Hematopoietic multipotent progenitor cell treated with erythropoietin and hydrocortisone succinate and interleukin-3 and kit ligand, for 17 days (in vitro differentiated cells): Measurements from ENCODE around the gene PDE8A.
"Not testable (repeated sequence)": the region's sequence is repeated elsewhere in the genome, so short reads cannot be mapped to it uniquely, and the experiment has no call there.

ENCODE experiments used
- DNase-seq: peaks from one replicate; pipeline ENCODE4 v3.0.0-alpha.2; 2015; ENCODE audit warnings: low spot score

Gene PDE8A

DNA sequence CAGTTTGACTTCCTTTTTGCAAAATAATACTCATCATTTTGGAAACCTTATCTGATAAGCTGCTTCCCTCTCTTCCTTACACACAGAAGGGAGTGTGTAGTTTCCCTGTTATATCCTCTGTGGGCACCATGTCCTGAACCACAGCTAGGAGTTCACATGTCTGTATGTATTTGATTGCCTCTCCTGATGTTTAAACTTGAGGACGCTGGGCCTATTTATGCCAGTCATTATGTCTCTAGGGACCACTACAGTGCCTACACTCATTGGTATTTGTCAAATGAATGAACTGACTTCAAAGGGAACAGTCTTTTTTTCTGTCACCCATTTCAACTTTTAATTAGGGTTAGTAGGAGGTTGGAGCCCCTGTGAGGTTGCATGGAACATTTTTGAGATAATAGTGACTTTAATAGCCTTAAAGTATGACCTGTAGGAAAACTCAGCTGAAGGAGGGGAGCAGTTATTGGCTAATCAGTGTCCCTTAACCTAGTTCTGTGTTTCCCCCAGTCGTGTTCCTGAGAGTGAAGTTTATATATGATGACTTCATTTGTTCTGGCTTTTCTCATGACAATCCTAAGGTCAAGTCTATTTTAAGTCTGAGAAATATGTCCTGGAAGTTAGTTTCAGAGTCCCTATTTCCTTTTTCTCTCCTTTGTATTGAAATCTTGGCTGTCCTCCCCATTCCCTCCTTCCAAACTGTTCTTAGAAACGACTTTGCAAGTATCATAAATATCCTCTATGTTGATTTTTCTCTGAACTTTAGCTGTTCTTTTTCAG, 28.9 kb downstream of the PDE8A start:
- DNase-seq: no peak

GRCh38 chr15:85011160-85011571, 29.5 kb downstream of the PDE8A start:
- DNase-seq: no peak

DNA sequence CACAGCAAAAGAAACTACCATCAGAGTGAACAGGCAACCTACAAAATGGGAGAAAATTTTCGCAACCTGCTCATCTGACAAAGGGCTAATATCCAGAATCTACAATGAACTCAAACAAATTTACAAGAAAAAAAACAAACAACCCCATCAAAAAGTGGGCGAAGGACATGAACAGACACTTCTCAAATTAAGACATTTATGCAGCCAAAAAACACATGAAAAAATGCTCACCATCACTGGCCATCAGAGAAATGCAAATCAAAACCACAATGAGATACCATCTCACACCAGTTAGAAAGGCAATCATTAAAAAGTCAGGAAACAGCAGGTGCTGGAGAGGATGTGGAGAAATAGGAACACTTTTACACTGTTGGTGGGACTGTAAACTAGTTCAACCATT, 30.1 kb downstream of the PDE8A start:
- not testable (repeated sequence) for DNase-seq

GRCh38 chr15:85013785-85014184, 32.1 kb downstream of the PDE8A start:
- DNase-seq: no peak

- no peak for DNase-seq
These were observed 33.3 kb downstream of the PDE8A start for GRCh38 chr15:85014932-85015331.

DNA sequence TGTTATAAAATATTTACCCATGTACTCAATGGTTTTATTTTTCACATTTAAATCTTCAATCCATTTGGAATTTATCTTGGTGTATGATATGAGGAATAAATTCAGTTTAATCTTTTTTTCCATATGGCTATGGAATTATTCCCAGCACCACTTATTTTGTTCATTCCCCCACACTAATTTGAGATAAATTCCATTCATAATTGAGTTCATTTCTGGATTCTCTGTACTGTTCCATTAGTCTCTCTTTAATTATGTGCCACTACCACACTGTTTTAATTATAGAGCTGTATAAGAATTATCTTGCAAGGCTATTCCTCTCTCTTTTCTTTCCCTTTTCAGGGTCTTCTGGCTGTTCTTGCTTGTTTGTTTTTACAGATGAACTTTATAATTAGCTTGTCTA, 34.6 kb downstream of the PDE8A start:
- no peak for DNase-seq

- no peak for DNase-seq
These were observed 38.3 kb downstream of the PDE8A start for GRCh38 chr15:85019815-85020590.

DNA sequence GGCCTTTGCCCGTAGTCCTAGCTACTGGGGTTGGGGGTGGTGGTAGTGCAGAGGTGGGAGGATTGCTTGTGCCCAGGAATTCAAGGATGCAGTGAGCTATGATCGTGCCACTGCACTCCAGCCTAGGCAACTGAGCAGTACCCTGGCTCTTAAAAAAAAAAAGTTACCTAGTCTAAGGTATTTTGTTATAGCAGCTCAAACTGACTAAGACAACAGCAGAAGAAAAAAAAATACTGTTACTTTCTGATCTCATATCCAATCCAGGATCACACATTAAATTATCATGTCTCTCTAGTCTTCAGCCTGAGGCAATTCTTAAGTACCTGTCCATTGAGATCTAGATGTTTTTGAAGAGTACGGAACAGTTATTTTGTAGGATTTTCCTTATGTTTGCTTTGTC, 39.8 kb downstream of the PDE8A start:
- no peak for DNase-seq

DNA sequence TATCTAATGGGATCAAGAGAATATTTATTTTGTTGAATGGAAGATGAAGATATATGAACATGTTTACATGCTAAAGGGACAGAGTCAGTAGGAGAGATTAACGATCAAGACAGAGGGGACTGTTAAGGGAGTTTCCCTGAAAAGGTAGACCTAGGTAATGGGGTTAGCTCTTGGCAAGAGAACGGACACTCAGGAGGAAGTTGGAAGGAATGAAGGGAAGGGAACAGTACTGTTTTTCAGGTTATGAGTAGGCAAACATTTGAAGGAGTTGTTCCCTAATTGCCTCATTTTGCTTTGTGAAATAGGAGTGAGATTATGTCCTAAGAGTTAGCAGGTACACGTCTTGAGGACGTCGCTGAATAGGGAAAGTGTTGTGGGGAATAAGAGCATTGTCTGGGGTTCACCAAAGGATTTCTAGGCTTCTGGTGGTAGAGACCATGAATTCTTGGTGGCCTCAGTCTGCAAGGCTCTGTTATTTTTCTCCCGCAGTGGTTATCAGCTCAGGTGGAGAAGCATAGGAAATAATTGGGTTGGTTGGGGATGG, 41.3 kb downstream of the PDE8A start:
- DNase-seq: no peak

GRCh38 chr15:85024003-85024402, 42.3 kb downstream of the PDE8A start:
- no peak for DNase-seq

GRCh38 chr15:85024509-85025336, 43.1 kb downstream of the PDE8A start:
- no peak for DNase-seq

GRCh38 chr15:85025516-85026251, 44.0 kb downstream of the PDE8A start:
- no peak for DNase-seq

DNA sequence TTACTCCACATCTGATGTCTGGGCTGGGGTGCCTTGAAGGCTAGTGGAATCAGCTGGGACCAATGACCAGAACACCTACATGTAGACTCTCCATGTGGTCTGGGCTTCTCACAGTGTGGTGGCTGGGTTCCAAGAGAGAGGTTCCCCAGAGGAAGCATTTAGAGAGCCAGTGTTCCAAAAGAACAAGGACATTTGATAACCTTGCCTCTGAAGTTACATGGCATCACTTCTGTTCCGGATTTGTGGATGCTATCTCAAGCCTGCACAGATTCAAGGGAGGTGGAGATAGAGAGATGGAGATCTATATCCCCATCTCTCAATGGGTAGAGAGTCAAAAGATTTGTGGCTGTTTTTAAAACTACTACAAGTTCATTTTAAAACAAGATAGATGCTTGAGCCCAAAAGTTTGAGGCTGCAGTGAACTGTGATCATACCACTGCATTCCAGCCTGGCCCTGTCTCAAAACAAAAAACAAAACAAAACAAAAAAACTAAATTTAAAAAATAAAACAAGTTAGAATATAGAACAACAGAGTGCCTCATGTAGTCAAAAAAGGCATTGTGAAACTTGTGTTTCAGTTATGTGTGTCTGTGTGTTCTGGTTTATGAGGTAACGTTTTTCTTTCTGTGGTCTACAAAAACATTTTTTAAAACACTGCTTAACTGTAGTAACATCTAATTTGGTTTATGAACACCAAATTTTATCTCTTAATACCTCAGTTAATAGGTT, 44.8 kb downstream of the PDE8A start:
- no peak for DNase-seq

GRCh38 chr15:85027033-85027380, 45.4 kb downstream of the PDE8A start:
- no peak for DNase-seq

DNA sequence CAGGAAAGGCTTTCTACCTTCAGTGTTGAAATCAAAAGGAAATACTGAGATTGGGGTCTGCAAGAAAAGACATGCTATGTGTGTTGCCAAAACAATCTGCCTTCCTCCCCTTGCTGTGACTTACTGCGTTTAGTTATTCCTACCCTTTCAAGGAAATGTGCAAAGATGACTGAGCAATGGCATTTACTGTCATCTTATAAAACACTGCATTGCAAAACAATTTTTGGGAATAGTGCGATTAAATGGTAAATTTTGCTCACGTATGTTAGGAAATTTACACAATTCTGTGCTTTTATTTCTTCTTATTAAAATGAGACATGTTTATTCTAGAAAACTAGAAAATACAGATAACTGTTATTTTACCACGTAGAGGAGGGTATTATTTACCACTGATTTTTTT, 45.8 kb downstream of the PDE8A start:
- no peak for DNase-seq

DNA sequence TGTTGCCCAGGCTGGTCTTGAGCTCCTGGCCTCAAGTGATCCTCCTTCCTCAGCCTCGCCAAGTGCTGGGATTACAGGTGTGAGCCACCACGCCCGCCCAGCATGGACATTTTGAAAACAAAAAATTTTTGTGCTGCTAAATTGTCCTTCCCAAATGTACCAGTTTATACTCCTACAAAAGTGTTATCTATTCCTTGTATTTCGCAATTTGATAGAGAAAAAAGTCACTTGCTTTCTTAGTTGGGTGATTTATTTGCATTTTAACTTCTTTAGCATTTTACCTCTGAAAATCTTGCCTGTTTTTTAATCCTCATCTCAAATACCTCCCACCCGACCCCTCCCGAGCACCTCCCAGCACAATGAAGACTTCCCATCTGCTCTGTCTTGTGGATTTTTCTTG, 46.8 kb downstream of the PDE8A start:
- no peak for DNase-seq

DNA sequence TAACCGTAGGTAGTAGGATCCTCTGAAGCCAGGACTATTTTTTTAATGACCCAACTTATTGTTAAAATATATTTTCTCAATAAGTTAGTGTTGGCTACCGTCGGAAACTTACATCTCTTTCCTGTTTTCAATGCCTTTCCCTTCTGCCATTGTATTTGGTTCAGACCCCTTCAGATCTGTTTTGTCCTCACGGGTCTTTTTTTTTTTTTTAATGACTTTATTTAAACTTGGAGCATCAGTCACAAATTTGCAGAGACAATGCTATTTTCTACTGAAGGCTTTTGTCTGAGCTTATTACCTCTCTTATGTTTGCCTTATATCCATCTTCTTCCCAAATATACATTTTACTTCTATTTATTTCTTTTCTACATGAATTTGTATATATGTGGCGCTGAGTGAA, 47.6 kb downstream of the PDE8A start:
- no peak for DNase-seq

- no peak for DNase-seq
These were observed 48.8 kb downstream of the PDE8A start for GRCh38 chr15:85030301-85030929.

DNA sequence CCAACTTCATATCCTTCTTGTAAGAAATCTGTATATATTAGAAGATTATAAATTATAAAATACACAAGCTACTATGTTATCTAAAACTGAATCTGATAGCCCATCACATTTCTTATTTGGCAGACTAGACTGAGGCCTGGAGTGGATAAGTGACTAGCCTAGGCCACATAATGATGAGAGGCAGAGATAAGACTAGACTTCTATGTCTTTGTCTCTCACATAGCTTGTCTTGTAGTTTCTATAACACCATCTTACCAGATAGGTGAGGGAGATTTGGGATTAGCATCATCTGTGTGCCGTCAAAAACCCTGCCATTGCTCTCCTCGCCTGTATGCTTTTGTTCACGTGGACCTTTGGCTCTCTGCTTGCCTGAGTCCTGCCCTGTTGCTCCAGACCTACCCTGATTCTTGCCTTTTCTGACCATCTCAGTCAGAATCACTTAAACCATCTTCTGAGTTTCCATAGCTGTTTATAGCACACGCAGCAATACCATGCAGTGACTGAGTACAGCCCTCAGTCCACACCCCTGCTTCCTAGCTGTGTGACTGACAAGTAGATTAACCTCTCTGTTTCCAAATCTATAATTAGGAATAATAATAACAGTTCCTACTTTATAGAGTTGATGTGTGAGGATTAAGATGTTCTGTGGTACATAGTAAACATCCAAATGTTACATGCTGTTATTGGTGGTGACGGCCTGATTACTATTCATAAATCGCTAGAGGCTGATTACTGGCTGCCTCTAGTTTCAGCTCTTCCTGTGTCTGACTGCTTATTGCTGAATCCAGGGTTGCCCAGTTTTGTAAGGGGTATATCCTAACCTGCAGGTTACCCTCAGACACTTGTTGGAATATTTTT, 49.7 kb downstream of the PDE8A start:
- DNase-seq: no peak
